Loucy (cell line): ENCODE results near the gene C6orf62.
A peak's percentile ranks its signal among the peaks of the same experiment; 100 is the strongest.

Experiments used
- CTCF ChIP-seq: fragments of 200-600 bp; sonication (generic); conservative IDR thresholded peaks from 2 replicates; pipeline ENCODE4 v1.5.1; 2014; ENCODE audit warnings: mild to moderate bottlenecking, antibody characterized with exemption, low read length
- EZH2phosphoT487 ChIP-seq: fragments of 200-600 bp; IDR thresholded peaks from 2 replicates; pipeline ENCODE4 v1.6.1; 2018; ENCODE audit warnings: antibody characterized with exemption, mild to moderate bottlenecking, moderate library complexity, borderline replicate concordance

- TF ChIP-seq CTCF (peak; percentile 58), EZH2phosphoT487 (no peak)
Observed at GRCh38 chr6:24666641-24667377, 52.1 kb downstream of the C6orf62 start, which contains the start of the genes ACOT13 and TDP2.
